Stimulated activated CD4-positive, alpha-beta T cell treated with anti-CD3 and anti-CD28 coated beads, Interleukin-4, amount 100 ng/mL, for 4 hours (primary cell): Measurements from ENCODE around the gene RTKN.
"Not testable (repeated sequence)": the region's sequence is repeated elsewhere in the genome, so short reads cannot be mapped to it uniquely, and the experiment has no call there.

Source experiments
- DNase-seq, 2 experiments: peaks; one replicate each; pipeline ENCODE4 v3.0.0-alpha.2; 2020

RTKN gene

DNA sequence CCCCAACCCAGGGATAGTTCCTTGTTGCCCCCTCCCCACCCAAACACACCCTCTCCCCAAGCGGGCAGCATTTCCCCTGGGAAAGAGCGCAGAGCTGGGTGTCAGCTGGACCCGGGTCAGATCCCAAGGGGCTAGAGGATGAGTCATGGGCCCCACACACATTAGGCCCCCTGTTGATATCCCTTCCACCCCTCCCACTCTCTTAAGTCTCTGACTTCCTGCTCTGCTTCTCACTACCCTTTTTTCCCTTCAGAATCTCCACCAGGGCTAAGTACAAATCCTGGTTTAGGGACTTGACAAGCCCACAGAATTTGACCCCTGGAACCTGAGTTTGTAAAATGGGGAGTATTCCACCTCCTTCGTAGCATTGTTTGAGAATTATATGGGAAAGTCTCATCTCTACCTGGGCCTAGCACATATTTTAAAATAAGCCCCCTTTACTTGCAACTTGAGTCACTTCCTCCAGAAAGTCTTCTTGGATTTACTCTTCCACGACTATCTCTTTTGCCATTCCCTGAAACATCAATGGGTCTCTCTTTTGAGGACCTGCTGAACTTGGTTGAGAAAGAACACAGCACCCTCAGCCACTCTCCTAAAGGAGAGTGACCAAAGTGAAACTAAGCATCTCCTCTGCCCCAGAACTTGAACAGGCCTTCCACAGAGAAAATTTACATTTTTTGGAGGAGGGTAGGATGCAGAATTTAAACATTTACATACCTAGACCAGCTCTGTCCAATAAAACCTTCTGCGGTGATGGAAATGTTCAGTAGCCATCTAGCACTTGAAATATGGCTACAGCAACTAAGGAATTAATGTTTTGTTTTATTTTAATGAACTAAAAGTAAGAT lies 4.7 kb downstream of the RTKN start:
- no peak for DNase-seq

- DNase-seq = no peak
Measured at GRCh38 chr2:74436111-74436805, 5.5 kb downstream of the RTKN start.

GRCh38 chr2:74430502-74430901 lies 11.2 kb downstream of the RTKN start:
- DNase-seq = no peak

- no peak for DNase-seq
Measured at GRCh38 chr2:74429487-74430451, 12.0 kb downstream of the RTKN start.

DNA sequence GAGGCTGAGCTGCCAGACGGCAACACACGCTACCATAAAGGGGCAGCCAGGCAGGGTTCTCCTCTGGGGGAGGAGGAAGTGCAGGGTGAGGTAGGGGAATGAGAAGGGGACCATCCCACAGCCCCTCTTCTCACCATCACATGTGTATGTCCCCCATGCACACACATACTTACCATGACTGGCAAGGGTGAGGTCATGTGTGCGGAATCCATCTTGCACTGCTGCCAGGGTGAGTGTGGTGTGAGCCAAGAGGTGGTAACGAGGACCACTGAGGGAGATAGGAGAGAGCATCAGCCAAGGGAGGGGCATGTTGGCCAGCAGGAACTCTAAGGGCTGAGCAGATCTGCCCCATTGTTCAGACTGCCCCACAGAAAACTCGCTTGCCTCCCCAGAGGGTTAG lies 13.1 kb downstream of the RTKN start:
- no peak for DNase-seq

DNA sequence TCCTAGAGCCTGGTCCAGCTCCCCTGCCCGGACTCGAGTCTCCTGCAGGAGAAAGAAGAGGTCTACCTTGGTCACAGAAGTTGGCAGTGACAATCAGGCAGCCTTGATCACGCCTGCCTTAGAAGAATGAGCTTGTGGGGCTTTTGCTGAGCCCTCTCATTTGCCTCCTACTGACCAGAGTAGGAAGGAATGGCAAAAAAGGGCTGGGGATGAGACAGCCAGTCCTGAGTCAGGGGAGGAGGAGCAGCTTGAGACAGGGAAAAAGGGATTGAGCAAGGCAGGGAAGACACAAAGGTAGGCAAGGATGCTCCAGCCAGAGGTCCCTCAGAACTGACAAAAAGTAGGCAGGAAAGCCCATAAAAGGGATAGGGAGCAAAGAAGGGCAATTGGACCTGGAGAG lies 14.2 kb downstream of the RTKN start:
- no peak for DNase-seq

DNA sequence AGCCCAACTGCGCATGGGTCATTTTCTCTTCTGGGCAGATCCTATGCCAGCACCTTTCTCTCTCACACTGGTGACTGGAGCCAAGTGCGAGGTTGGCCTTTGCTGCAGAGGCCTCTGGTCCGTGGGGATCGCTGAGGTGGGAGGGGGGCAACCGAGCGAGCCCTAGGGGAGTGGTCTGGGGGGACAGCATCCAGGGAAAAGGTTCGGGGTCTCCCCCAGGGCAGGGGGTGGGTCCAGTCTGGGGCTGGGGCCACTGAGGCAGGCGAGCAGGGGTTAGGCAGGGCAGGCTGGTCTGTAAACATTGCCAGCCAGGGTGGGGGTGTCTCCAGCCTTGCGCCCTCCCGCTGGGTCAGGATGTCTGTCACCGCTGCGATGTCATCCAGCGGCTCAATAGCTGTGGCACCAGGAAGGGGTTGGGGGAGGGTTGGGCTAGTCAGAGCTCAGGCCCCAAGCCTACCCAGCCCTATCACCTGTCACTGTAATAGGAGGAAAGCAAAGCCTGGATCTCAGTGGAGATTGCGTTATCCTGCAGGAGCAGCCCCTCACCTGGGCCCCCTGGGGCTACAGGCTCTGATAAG lies 15.5 kb downstream of the RTKN start:
- no peak for DNase-seq

- no peak for DNase-seq
Measured at GRCh38 chr2:74425523-74425922, 16.2 kb downstream of the RTKN start.

- no peak for DNase-seq
Measured at GRCh38 chr2:74424995-74425406, 16.7 kb downstream of the RTKN start.

- no peak for DNase-seq
Measured at GRCh38 chr2:74424139-74424992, 17.4 kb downstream of the RTKN start.

- no peak for DNase-seq
Measured at GRCh38 chr2:74423231-74424095, 18.3 kb downstream of the RTKN start.

DNA sequence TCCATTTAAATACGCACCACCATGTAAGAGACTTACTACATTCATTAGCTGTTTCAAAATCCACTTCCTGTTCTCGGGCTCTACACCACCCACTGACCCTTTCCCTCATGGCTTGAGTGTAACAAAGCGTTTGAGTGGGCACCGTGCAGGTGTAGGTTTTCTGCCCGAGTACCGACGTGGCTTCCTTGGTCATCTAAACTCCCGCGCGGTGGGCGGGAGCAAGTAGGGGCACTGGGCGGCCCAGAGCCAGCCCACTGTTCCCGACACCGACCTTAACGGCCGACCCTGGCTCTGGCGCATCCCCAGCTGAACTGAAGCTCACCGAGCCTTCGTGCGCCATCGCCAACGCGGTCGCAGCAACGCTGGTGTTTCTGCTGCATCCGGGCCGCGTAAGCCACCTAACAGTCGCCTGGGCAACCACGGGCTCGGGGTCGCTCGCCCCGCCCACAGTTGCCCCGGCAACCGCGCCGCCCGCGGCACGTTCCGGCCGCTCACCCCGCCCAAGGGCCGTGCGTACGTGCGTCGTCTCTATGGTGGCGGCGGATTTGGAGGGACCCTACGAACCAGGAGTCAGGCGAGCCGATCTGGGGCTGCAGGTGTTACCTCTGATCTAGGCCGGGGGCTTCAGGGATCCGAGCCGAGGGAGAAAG lies 20.4 kb downstream of the RTKN start, which contains the start of the genes C2orf81 and WDR54:
Gene C2orf81, minus strand, starts transcription at position 399 of the 650 bp plus-strand sequence. Its CDS starts 59 bp downstream, at position 340.
Gene WDR54, plus strand, starts transcription at position 510 of the 650 bp plus-strand sequence. CDS start 424 bp downstream, outside the sequence.
- DNase-seq = peak; percentile 92 to 95

DNA sequence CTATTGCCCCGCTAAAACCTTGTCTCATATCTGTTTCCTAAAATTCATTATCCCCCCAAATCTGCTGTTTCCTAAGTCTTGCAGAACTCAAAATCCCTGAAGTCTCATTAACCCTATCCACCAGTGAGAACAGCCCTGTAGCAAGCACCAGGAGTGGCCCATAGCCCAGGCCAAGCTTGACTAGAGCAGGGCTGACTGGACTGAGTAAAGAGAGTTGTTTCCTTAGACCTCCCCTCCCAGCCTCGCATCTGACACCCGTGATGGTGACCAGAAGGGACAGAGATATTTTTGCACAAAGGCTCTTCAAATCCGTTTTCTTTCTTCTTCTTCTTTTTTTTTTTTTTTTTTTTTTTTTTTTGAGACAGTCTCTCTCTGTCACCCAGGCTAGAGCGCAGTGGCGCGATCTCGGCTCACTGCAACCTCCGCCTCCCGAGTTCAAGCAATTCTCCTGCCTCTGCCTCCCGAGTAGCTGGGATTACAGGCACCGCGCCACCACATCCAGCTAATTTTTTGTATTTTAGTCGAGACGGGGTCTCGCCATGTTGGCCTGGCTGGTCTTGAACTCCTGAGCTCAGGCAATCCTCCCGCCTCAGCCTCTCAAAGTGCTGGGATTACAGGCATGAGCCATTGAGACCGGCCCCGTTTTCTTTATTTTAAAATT lies 21.2 kb downstream of the RTKN start:
- not testable (repeated sequence) for DNase-seq

- DNase-seq = no peak
Measured at GRCh38 chr2:74420006-74420405, 21.7 kb downstream of the RTKN start.

- DNase-seq = no peak
Measured at GRCh38 chr2:74419345-74419744, 22.4 kb downstream of the RTKN start.

DNA sequence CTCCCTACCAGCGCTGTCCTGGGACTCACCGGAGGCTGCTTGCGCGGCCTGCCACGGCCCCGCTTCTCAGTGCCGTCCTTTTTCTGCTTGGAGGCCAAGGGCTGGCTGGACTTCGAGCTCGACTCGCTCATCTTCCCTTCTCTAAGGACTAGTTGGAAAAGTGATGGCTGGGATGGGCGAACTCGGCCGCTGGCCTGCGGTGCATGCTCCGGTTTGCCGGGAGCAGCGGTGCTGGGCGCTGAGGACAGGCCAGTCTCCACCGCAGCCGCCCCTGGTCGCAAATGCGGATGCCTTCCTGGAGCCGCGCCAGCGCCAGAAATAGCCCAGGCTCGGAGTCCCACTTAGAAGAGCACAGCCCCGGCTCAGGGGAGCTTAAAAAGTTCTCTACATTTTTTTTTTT lies 23.4 kb downstream of the RTKN start:
- DNase-seq = no peak

GRCh38 chr2:74417763-74418162 lies 24.0 kb downstream of the RTKN start:
- no peak for DNase-seq

DNA sequence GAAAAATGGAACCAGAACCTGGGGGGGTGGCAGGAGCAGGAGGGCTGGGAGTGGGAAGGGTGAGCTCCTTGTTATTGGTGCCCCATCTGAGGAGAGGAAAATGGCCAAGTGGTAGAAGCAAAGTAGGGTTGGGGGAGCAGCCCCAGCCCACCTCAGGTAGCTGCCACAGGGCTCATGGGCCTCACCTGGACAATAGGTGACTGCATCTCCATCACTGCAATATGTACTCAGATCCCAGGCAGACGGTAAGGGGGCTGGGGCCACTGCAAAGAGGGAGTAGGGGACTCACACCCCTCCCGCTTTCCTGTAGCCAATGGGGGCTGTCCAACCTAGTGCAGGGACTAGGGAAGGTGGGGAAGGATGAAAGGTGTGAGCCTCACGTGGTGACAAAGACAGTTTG lies 24.5 kb downstream of the RTKN start:
- no peak for DNase-seq

DNA sequence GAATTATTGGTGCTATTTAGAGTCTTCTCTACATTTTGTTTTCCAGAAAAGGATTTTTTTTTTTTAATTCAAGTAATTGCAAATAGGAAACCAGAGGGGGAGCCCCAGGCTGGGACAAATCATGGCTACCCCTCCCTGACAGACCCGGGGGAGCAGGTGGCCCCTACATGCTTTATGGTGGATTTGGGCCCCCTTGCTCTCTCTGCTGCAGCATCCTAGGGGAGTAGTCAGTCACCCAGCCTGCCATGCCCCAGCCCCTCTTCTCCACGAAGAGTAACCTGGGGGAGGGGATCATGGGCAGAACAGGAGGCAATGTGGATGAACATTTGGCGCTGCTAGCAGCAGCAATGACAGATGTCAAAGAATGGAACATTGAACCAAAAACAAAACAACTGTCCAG lies 25.0 kb downstream of the RTKN start:
- DNase-seq = no peak
